ENCODE data around the gene CROCC2.

Gene CROCC2

GRCh38 chr2:240892356-240892755 lies 13.8 kb upstream of the CROCC2 start:
- no peak overlapping the region for H3K4me3 ChIP-seq (ENCODE audit: low read depth, low read length)
- TF ChIP-seq CTCF (IDR thresholded peaks at IDR 0.05; ENCODE audit: low read depth, low read length, missing control alignments) = no peak
- no peak for DNase-seq (ENCODE audit: low read depth)
- in situ Hi-C loops (cut with HindIII; ENCODE audit: low sequenced_read_pairs) = loop anchor here (5.0 kb wide), 1 partner anchor 65 kb away; no protein-coding TSS in a partner anchor

- no peak overlapping the region for H3K4me3 ChIP-seq (ENCODE audit: low read depth, low read length)
- in situ Hi-C loops (cut with HindIII; ENCODE audit: low sequenced_read_pairs) = loop anchor here (5.0 kb wide), 1 partner anchor 64 kb away; no protein-coding TSS in a partner anchor
- no peak for TF ChIP-seq CTCF (IDR thresholded peaks at IDR 0.05; ENCODE audit: low read depth, low read length, missing control alignments)
- DNase-seq (ENCODE audit: low read depth) = no peak
These were observed 13.2 kb upstream of the CROCC2 start for GRCh38 chr2:240892925-240893324.

- in situ Hi-C loops (cut with HindIII; ENCODE audit: low sequenced_read_pairs) = loop anchor here (5.0 kb wide), 1 partner anchor 64 kb away; no protein-coding TSS in a partner anchor
- no peak for TF ChIP-seq CTCF (IDR thresholded peaks at IDR 0.05; ENCODE audit: low read depth, low read length, missing control alignments)
- no peak for DNase-seq (ENCODE audit: low read depth)
- H3K4me3 ChIP-seq (ENCODE audit: low read depth, low read length) = no peak overlapping the region
These were observed 12.7 kb upstream of the CROCC2 start for GRCh38 chr2:240893363-240893844.

GRCh38 chr2:240894006-240894405 lies 12.1 kb upstream of the CROCC2 start:
- no peak overlapping the region for H3K4me3 ChIP-seq (ENCODE audit: low read depth, low read length)
- in situ Hi-C loops (cut with HindIII; ENCODE audit: low sequenced_read_pairs) = loop anchor here (5.0 kb wide), 1 partner anchor 63 kb away; no protein-coding TSS in a partner anchor
- DNase-seq (ENCODE audit: low read depth) = no peak
- TF ChIP-seq CTCF (IDR thresholded peaks at IDR 0.05; ENCODE audit: low read depth, low read length, missing control alignments) = no peak

GRCh38 chr2:240894836-240895558 lies 11.1 kb upstream of the CROCC2 start:
- H3K4me3 ChIP-seq (ENCODE audit: low read depth, low read length) = no peak overlapping the region
- no peak for DNase-seq (ENCODE audit: low read depth)
- in situ Hi-C loops (cut with HindIII; ENCODE audit: low sequenced_read_pairs) = loop anchor here (5.0 kb wide), 1 partner anchor 62 kb away; no protein-coding TSS in a partner anchor
- no peak for TF ChIP-seq CTCF (IDR thresholded peaks at IDR 0.05; ENCODE audit: low read depth, low read length, missing control alignments)

GRCh38 chr2:240895656-240896388 lies 10.3 kb upstream of the CROCC2 start, which contains the start of gene MAB21L4:
Gene MAB21L4 (minus strand): TSS chr2:240896156. CDS start chr2:240895997, 159 bp downstream.
- H3K4me3 ChIP-seq (ENCODE audit: low read depth, low read length) = no peak within 1 kb of the TSS
- in situ Hi-C loops (cut with HindIII; ENCODE audit: low sequenced_read_pairs) = no loop called here
- DNase-seq (ENCODE audit: low read depth) = no peak
- TF ChIP-seq CTCF (IDR thresholded peaks at IDR 0.05; ENCODE audit: low read depth, low read length, missing control alignments) = no peak

Data from astrocyte of the cerebellum (primary cell).